ENCODE measurements around the gene COL5A1.
"Not testable (repeated sequence)": the region's sequence is repeated elsewhere in the genome, so short reads cannot be mapped to it uniquely, and the experiment has no call there.

The COL5A1 gene

GRCh38 chr9:134712243-134712642 is 70.6 kb downstream of the COL5A1 start:
- DNase-seq = no peak

- no peak for DNase-seq
Observed at GRCh38 chr9:134712926-134713325, 71.3 kb downstream of the COL5A1 start.

- DNase-seq = not testable (repeated sequence)
Observed at GRCh38 chr9:134715536-134715935, 73.9 kb downstream of the COL5A1 start.

GRCh38 chr9:134716067-134716466 is 74.5 kb downstream of the COL5A1 start:
- DNase-seq = no peak

GRCh38 chr9:134717056-134717455 is 75.5 kb downstream of the COL5A1 start:
- no peak for DNase-seq

GRCh38 chr9:134717924-134718645 is 76.5 kb downstream of the COL5A1 start:
- no peak for DNase-seq

GRCh38 chr9:134719331-134719730 is 77.7 kb downstream of the COL5A1 start:
- no peak for DNase-seq

GRCh38 chr9:134720136-134720753 is 78.6 kb downstream of the COL5A1 start:
- DNase-seq = no peak

GRCh38 chr9:134720796-134721195 is 79.2 kb downstream of the COL5A1 start:
- DNase-seq = no peak

GRCh38 chr9:134721344-134721743 is 79.7 kb downstream of the COL5A1 start:
- no peak for DNase-seq

- DNase-seq = no peak
Observed at GRCh38 chr9:134722120-134722701, 80.6 kb downstream of the COL5A1 start.

GRCh38 chr9:134723037-134723436 is 81.4 kb downstream of the COL5A1 start:
- DNase-seq = no peak

GRCh38 chr9:134723491-134724190 is 82.0 kb downstream of the COL5A1 start:
- DNase-seq = no peak

- DNase-seq = no peak
Observed at GRCh38 chr9:134724202-134724911, 82.8 kb downstream of the COL5A1 start.

GRCh38 chr9:134724912-134725604 is 83.5 kb downstream of the COL5A1 start:
- no peak for DNase-seq

- no peak for DNase-seq
Observed at GRCh38 chr9:134725605-134725940, 84.0 kb downstream of the COL5A1 start.

GRCh38 chr9:134726026-134726721 is 84.6 kb downstream of the COL5A1 start:
- DNase-seq = no peak

- no peak for DNase-seq
Observed at GRCh38 chr9:134726722-134727034, 85.1 kb downstream of the COL5A1 start.

- DNase-seq = no peak
Observed at GRCh38 chr9:134728021-134728795, 86.6 kb downstream of the COL5A1 start.

- no peak for DNase-seq
Observed at GRCh38 chr9:134728801-134729495, 87.3 kb downstream of the COL5A1 start.

Data from midbrain (tissue), 1 donor.